ENCODE results near the gene ADGRD1.

ADGRD1 gene

DNA sequence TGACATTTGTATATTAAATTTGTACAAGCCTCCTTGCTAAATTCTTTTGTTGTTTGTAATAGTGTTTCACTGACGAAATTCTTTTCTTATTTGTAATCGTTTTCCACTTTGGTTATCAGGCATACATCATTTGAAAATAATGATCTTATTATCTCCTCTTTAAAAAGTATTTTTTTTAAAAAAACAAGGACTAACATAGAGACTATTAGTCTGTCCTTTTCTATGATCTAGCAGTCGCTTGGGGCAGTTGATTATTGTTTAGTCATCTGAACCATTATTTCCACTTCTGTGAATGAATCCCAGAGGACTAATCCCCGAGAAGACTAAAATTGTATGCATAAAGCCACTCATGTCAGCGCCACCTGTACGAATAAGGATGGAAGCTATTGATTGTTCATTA, 11.5 kb downstream of the ADGRD1 start:
- Mint-ChIP-seq H3K4me3 (no peak overlapping the region), H3K27me3 (peaks cover 3% of the 10 kb centered on the region), H3K4me1 (ENCODE audit: low read depth) (peaks cover 17% of the 10 kb centered on the region), H3K27ac (no peak overlapping the region), H3K9me3 (no peaks in the 10 kb centered on the region), H3K36me3 (ENCODE audit: low read depth) (no peaks in the 10 kb centered on the region)
- intact Hi-C loops (cut with micrococcal nuclease), result no loop called here

DNA sequence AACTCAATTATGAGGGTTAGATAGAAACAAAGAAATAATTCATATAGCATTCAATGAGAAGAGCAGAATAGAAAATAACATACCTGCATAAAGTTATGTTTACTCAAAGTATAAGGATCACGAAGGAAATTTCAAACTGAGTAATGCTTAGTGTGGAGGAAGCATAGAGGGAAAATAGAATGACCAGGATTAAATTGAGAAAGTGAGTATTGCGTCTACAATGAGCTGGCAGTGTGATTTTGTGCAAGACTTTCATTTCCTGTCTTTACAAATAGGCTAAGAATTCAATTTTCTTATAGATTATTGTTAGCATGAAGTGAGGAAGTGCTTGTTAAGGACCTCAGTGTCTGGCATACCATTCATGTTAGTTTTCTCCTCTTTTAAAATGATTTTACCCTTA, 12.0 kb downstream of the ADGRD1 start:
- Mint-ChIP-seq H3K27ac (no peak overlapping the region), H3K9me3 (no peaks in the 10 kb centered on the region), H3K36me3 (ENCODE audit: low read depth) (no peaks in the 10 kb centered on the region), H3K4me1 (ENCODE audit: low read depth) (peaks cover 17% of the 10 kb centered on the region), H3K4me3 (no peak overlapping the region), H3K27me3 (peaks cover 3% of the 10 kb centered on the region)
- intact Hi-C loops (cut with micrococcal nuclease), result no loop called here

DNA sequence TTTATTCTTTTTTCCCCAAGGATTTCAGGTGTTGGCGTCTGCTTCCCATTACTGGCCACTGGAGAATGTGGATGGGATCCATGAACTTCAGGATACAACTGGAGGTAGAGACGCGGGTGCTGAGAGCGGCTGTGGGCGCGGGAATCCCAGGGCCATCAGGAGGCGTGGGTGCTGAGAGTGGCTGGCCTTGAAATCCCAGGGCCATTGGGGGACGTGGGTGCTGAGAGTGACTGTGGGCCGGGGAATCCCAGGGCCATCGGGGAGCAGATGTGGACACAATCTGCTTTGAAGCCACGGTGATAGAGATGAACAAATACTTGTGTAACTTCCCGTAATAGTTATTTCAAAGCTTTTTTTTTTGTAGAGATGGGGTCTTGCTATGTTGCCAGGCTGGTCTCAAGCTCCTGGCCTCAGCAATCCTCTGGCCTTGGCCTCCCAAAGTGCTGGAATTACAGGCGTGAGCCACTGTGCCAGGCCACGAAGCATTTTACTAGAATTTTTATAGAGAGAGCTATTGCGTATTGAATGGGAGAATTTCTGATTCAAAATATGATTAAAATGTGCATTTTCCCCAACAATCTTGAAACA, 12.8 kb downstream of the ADGRD1 start:
- Mint-ChIP-seq H3K9me3 (no peaks in the 10 kb centered on the region), H3K27me3 (no peaks in the 10 kb centered on the region), H3K4me3 (no peak overlapping the region), H3K36me3 (ENCODE audit: low read depth) (no peaks in the 10 kb centered on the region), H3K4me1 (ENCODE audit: low read depth) (peaks cover 17% of the 10 kb centered on the region), H3K27ac (peak overlapping the region; percentile 47)
- intact Hi-C loops (cut with micrococcal nuclease), result no loop called here

DNA sequence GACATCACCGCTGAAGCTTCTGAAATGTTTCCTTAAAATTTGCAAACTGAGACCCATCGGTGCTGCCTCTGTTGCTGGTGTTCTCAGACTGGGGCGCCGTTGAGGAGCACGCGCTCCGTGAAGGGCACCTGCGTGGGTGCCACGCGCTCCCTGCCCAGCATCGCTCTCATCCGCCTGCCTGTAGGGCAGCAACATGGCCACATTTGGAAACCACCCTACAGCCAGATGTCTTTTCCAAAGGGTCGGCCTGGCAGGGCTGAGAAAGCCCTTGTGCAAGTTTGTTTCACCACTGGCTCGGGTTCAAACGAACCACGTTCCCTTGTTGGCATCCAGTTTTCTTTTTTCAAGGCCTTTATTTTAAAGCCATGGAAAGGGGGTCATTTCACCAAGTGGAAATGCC, 13.9 kb downstream of the ADGRD1 start:
- Mint-ChIP-seq H3K36me3 (ENCODE audit: low read depth) (no peaks in the 10 kb centered on the region), H3K4me3 (no peak overlapping the region)
- intact Hi-C loops (cut with micrococcal nuclease), result no loop called here

DNA sequence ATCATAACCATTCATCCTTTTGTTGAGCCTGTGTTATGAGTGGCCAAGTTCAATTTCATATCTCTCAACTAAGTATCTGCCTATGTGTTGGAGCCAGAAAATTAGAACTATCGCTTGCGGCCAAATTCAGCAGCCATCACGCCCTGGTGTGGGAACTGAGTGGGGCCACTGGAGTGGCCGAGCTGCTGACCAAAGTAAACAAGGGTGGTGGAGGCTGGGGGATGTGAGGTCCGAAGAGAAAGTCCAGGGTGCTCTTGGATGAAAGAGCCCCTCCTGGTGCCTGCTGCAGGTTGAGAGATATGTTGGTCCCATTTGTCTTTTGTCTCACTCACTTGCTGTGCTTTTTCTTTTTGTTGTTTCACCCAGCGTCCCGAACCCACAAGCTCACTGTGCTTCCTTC, 14.9 kb downstream of the ADGRD1 start:
- intact Hi-C loops (cut with micrococcal nuclease), result no loop called here
- no peak overlapping the region for H3K4me3 Mint-ChIP-seq
- H3K36me3 Mint-ChIP-seq (ENCODE audit: low read depth), result no peaks in the 10 kb centered on the region
- H3K4me1 Mint-ChIP-seq (ENCODE audit: low read depth), result peaks cover 30% of the 10 kb centered on the region
- no peak overlapping the region for H3K27ac Mint-ChIP-seq
- H3K9me3 Mint-ChIP-seq, result no peaks in the 10 kb centered on the region
- H3K27me3 Mint-ChIP-seq, result no peaks in the 10 kb centered on the region

More for the DNA sequence above, 13.9 kb downstream of the ADGRD1 start:
- H3K27ac Mint-ChIP-seq, result no peak overlapping the region
- no peaks in the 10 kb centered on the region for H3K9me3 Mint-ChIP-seq
- H3K4me1 Mint-ChIP-seq (ENCODE audit: low read depth), result peaks cover 22% of the 10 kb centered on the region
- no peaks in the 10 kb centered on the region for H3K27me3 Mint-ChIP-seq

DNA sequence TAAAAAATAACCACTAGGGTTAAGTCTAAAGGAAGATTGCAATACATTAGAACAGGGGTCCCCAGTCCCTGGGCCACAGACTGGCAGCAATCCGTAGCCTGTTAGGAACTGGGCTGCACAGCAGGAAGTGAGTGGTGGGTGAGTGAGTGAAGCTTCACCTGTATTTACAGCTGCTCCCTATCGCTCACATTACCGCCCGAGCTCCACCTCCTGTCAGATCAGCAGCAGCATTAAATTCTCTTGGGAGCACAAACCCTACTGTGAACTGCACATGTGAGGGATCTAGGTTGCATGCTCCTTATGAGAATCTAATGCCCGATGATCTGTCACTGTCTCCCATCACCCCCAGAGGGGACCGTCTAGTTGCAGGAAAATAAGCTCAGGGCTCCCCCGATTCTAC, 15.5 kb downstream of the ADGRD1 start:
- Mint-ChIP-seq H3K4me1 (ENCODE audit: low read depth) (peaks cover 31% of the 10 kb centered on the region), H3K27ac (no peak overlapping the region), H3K27me3 (no peaks in the 10 kb centered on the region), H3K4me3 (no peak overlapping the region), H3K36me3 (ENCODE audit: low read depth) (no peaks in the 10 kb centered on the region), H3K9me3 (no peaks in the 10 kb centered on the region)
- intact Hi-C loops (cut with micrococcal nuclease), result no loop called here

- H3K27ac Mint-ChIP-seq, result no peak overlapping the region
- H3K4me1 Mint-ChIP-seq (ENCODE audit: low read depth), result peaks cover 30% of the 10 kb centered on the region
- H3K27me3 Mint-ChIP-seq, result no peaks in the 10 kb centered on the region
- H3K36me3 Mint-ChIP-seq (ENCODE audit: low read depth), result no peaks in the 10 kb centered on the region
- no peak overlapping the region for H3K4me3 Mint-ChIP-seq
- intact Hi-C loops (cut with micrococcal nuclease), result no loop called here
- no peaks in the 10 kb centered on the region for H3K9me3 Mint-ChIP-seq
Observed at GRCh38 chr12:130970165-130970907, 16.6 kb downstream of the ADGRD1 start.

GRCh38 chr12:130970908-130971233, 17.2 kb downstream of the ADGRD1 start:
- Mint-ChIP-seq H3K9me3 (no peaks in the 10 kb centered on the region), H3K4me1 (ENCODE audit: low read depth) (peaks cover 24% of the 10 kb centered on the region), H3K36me3 (ENCODE audit: low read depth) (no peaks in the 10 kb centered on the region), H3K27ac (no peak overlapping the region), H3K4me3 (no peak overlapping the region), H3K27me3 (no peaks in the 10 kb centered on the region)
- intact Hi-C loops (cut with micrococcal nuclease), result no loop called here

GRCh38 chr12:130971925-130972585, 18.3 kb downstream of the ADGRD1 start:
- Mint-ChIP-seq H3K27me3 (no peaks in the 10 kb centered on the region), H3K36me3 (ENCODE audit: low read depth) (no peaks in the 10 kb centered on the region), H3K4me3 (no peak overlapping the region), H3K27ac (no peak overlapping the region), H3K9me3 (no peaks in the 10 kb centered on the region), H3K4me1 (ENCODE audit: low read depth) (peaks cover 17% of the 10 kb centered on the region)
- intact Hi-C loops (cut with micrococcal nuclease), result no loop called here

GRCh38 chr12:130972586-130972950, 18.9 kb downstream of the ADGRD1 start:
- Mint-ChIP-seq H3K9me3 (no peaks in the 10 kb centered on the region), H3K27ac (no peak overlapping the region), H3K36me3 (ENCODE audit: low read depth) (no peaks in the 10 kb centered on the region), H3K4me1 (ENCODE audit: low read depth) (peaks cover 22% of the 10 kb centered on the region), H3K4me3 (no peak overlapping the region), H3K27me3 (no peaks in the 10 kb centered on the region)
- intact Hi-C loops (cut with micrococcal nuclease), result no loop called here

DNA sequence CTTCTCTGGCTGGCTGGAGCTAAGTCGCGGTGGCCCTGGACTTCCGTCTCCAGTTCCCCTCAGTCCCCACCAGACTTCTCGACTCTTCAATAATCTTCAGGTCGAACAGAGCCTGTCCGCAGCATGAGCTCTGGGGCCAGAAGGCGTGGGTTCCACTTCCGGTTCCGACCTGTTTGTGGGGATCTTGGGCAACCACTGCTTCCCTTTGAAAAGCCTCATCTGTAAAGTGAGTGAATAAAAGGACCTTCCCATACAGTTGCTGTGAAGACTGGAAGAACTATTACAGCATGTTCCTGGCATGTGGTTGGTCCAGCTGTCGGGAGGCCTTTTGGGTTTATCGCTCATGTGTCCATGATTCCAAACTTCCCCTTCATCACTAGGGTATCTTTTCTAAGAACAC, 19.4 kb downstream of the ADGRD1 start:
- no peak overlapping the region for H3K4me3 Mint-ChIP-seq
- no peaks in the 10 kb centered on the region for H3K9me3 Mint-ChIP-seq
- H3K4me1 Mint-ChIP-seq (ENCODE audit: low read depth), result peaks cover 24% of the 10 kb centered on the region
- H3K36me3 Mint-ChIP-seq (ENCODE audit: low read depth), result no peaks in the 10 kb centered on the region
- H3K27me3 Mint-ChIP-seq, result no peaks in the 10 kb centered on the region
- no peak overlapping the region for H3K27ac Mint-ChIP-seq
- intact Hi-C loops (cut with micrococcal nuclease), result no loop called here

DNA sequence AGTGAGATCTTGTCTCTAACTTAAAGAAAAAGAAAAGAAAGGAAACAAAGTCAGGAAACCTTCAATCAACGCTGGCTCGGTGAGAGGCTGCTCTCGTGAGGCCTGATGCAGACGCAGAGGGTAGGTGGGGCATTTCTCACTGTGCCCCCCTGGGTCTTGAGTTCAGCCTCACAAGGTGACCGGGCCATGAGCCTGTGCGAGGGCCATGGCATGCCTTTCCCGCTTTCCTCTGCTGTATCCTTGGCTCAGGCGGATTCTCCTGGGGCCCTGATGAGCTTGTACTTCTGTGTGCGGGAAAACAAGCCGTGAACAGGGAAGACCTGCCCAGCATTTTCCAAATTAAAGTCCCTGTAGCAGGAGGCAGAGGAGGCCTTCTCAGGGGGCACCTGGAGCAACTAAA, 20.2 kb downstream of the ADGRD1 start:
- Mint-ChIP-seq H3K36me3 (ENCODE audit: low read depth) (no peaks in the 10 kb centered on the region), H3K4me1 (ENCODE audit: low read depth) (peaks cover 30% of the 10 kb centered on the region), H3K27ac (no peak overlapping the region), H3K27me3 (no peaks in the 10 kb centered on the region), H3K9me3 (no peaks in the 10 kb centered on the region), H3K4me3 (no peak overlapping the region)
- intact Hi-C loops (cut with micrococcal nuclease), result no loop called here

DNA sequence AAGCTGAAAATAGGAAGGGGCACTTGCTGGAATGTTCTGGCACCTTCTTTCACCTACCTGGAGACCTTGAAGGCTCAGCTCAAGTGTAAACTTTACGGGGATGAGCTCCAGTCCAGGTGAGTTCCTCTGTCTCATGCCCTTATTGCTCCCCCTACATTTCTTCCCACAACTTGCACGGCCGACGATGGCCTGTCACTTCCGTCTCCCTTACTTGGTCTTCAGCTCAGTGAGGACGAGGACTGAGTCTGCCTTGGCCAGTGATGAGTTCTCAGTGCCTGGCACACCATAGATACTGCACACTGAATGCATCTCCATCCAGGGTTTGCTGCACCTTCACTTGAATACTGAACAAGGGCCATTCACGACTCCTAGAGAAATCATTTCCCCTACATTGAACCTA, 21.4 kb downstream of the ADGRD1 start:
- Mint-ChIP-seq H3K9me3 (no peaks in the 10 kb centered on the region), H3K27ac (no peak overlapping the region), H3K36me3 (ENCODE audit: low read depth) (no peaks in the 10 kb centered on the region), H3K4me3 (no peak overlapping the region), H3K4me1 (ENCODE audit: low read depth) (peaks cover 42% of the 10 kb centered on the region), H3K27me3 (no peaks in the 10 kb centered on the region)
- intact Hi-C loops (cut with micrococcal nuclease), result no loop called here

DNA sequence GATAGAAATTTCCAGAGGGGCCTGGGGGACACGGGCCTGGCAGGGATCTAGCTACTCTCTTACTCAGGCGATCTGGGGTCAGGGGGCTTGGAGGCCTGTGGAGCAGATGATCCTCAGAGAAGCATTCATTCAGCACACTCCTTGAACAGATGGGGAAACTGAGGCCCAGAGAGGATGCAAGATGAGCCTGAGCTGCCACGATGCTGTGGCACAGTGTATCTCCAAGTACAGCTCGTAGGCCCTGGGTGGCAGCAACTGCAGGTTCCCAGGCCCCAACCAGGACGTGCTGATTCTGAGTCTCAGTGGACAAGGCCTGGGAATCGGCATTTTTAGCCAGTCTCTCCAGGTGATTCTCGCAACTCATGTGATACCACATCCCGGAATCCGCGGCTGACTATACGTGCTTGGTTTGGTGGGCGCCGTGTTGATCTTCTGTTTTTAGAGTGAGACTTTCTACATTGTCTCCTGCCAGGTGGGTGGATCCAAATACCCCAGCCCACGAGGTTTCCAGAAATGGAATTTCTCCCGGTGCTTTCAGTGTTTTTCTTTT, 22.5 kb downstream of the ADGRD1 start:
- H3K4me1 Mint-ChIP-seq (ENCODE audit: low read depth), result peaks cover 50% of the 10 kb centered on the region
- no peaks in the 10 kb centered on the region for H3K36me3 Mint-ChIP-seq (ENCODE audit: low read depth)

More for the DNA sequence above, 22.5 kb downstream of the ADGRD1 start:
- Mint-ChIP-seq H3K9me3 (no peaks in the 10 kb centered on the region), H3K27ac (no peak overlapping the region), H3K4me3 (no peak overlapping the region), H3K27me3 (no peaks in the 10 kb centered on the region)
- intact Hi-C loops (cut with micrococcal nuclease), result no loop called here

Data from dendritic cell treated with granulocyte-macrophage colony-stimulating factor and Interleukin-4, amounts not matched to agents 40 ng/mL and 50 ng/mL, for 4 days (primary cell).